Effector memory CD4-positive, alpha-beta T cell (primary cell): ENCODE measurements around the gene SIRT6.
"Not testable (repeated sequence)": the region's sequence is repeated elsewhere in the genome, so short reads cannot be mapped to it uniquely, and the experiment has no call there.

ENCODE experiments used
- DNase-seq, 3 donors: peaks; one replicate each; pipeline ENCODE4 v3.0.0-alpha.2; 2020
- H3K27ac ChIP-seq: 2 replicates; pipeline ENCODE4 v1.7.0; 2013; ENCODE audit warnings: mild to moderate bottlenecking, low read length, moderate library complexity; ENCODE audit not compliant: insufficient read depth, poor library complexity, severe bottlenecking
- H3K27me3 ChIP-seq: replicated peaks from 2 replicates; pipeline ENCODE4 v1.7.0; 2013; ENCODE audit warnings: mild to moderate bottlenecking, low read length; ENCODE audit not compliant: insufficient read depth, control insufficient read depth, poor library complexity, severe bottlenecking
- H3K36me3 ChIP-seq: 2 replicates; pipeline ENCODE4 v1.7.0; 2013; ENCODE audit warnings: mild to moderate bottlenecking, low read length, moderate library complexity; ENCODE audit not compliant: control insufficient read depth, insufficient read depth
- H3K4me1 ChIP-seq: 2 replicates; pipeline ENCODE4 v1.7.0; 2013; ENCODE audit warnings: low read length, mild to moderate bottlenecking; ENCODE audit not compliant: control insufficient read depth, insufficient read depth, poor library complexity, severe bottlenecking
- H3K4me3 ChIP-seq: 2 replicates; pipeline ENCODE4 v1.7.0; 2013; ENCODE audit warnings: low read length, low read depth, mild to moderate bottlenecking; ENCODE audit not compliant: insufficient read depth, poor library complexity, severe bottlenecking
- H3K9me3 ChIP-seq: 2 replicates; pipeline ENCODE4 v1.7.0; 2013; ENCODE audit warnings: mild to moderate bottlenecking, low read length, moderate library complexity; ENCODE audit not compliant: control insufficient read depth

SIRT6 gene

GRCh38 chr19:4200940-4201542 lies 18.7 kb upstream of the SIRT6 start:
- Histone ChIP-seq H3K4me1 (no peaks in the 10 kb centered on the region), H3K9me3 (no peaks in the 10 kb centered on the region), H3K27ac (no peak overlapping the region), H3K36me3 (no peaks in the 10 kb centered on the region), H3K4me3 (no peak overlapping the region), H3K27me3 (peaks cover 15% of the 10 kb centered on the region)
- no peak for DNase-seq

GRCh38 chr19:4199699-4200293 lies 17.4 kb upstream of the SIRT6 start:
- Histone ChIP-seq H3K27ac (no peak overlapping the region), H3K36me3 (no peaks in the 10 kb centered on the region), H3K4me3 (no peak overlapping the region), H3K27me3 (peaks cover 20% of the 10 kb centered on the region), H3K4me1 (no peaks in the 10 kb centered on the region), H3K9me3 (no peaks in the 10 kb centered on the region)
- DNase-seq: no peak

- Histone ChIP-seq H3K9me3 (no peaks in the 10 kb centered on the region), H3K4me3 (no peak overlapping the region), H3K36me3 (no peaks in the 10 kb centered on the region), H3K4me1 (no peaks in the 10 kb centered on the region), H3K27me3 (peaks cover 20% of the 10 kb centered on the region), H3K27ac (no peak overlapping the region)
- DNase-seq: no peak
These were observed 16.2 kb upstream of the SIRT6 start for GRCh38 chr19:4198467-4199126.

GRCh38 chr19:4197625-4198466 lies 15.5 kb upstream of the SIRT6 start:
- Histone ChIP-seq H3K4me3 (no peak overlapping the region), H3K27me3 (peaks cover 20% of the 10 kb centered on the region), H3K27ac (no peak overlapping the region), H3K36me3 (no peaks in the 10 kb centered on the region), H3K4me1 (no peaks in the 10 kb centered on the region), H3K9me3 (no peaks in the 10 kb centered on the region)
- no peak for DNase-seq

GRCh38 chr19:4197228-4197624 lies 14.9 kb upstream of the SIRT6 start:
- Histone ChIP-seq H3K27me3 (peaks cover 20% of the 10 kb centered on the region), H3K36me3 (no peaks in the 10 kb centered on the region), H3K27ac (no peak overlapping the region), H3K4me3 (no peak overlapping the region), H3K4me1 (no peaks in the 10 kb centered on the region), H3K9me3 (no peaks in the 10 kb centered on the region)
- no peak for DNase-seq

GRCh38 chr19:4196587-4197148 lies 14.3 kb upstream of the SIRT6 start:
- Histone ChIP-seq H3K9me3 (no peaks in the 10 kb centered on the region), H3K36me3 (no peaks in the 10 kb centered on the region), H3K27ac (no peak overlapping the region), H3K4me1 (no peaks in the 10 kb centered on the region), H3K27me3 (peaks cover 20% of the 10 kb centered on the region), H3K4me3 (no peak overlapping the region)
- DNase-seq: no peak

GRCh38 chr19:4196009-4196408 lies 13.6 kb upstream of the SIRT6 start:
- no peak for DNase-seq
- H3K4me3 ChIP-seq: no peak overlapping the region
- H3K9me3 ChIP-seq: no peaks in the 10 kb centered on the region
- H3K27me3 ChIP-seq: peaks cover 20% of the 10 kb centered on the region
- no peaks in the 10 kb centered on the region for H3K4me1 ChIP-seq
- no peak overlapping the region for H3K27ac ChIP-seq
- no peaks in the 10 kb centered on the region for H3K36me3 ChIP-seq

GRCh38 chr19:4194353-4194752 lies 12.0 kb upstream of the SIRT6 start:
- H3K4me3 ChIP-seq: no peak overlapping the region

GRCh38 chr19:4192537-4192936 lies 10.2 kb upstream of the SIRT6 start:
- not testable (repeated sequence) for H3K27ac ChIP-seq, DNase-seq, H3K36me3 ChIP-seq, H3K4me3 ChIP-seq, H3K9me3 ChIP-seq, H3K4me1 ChIP-seq
- H3K27me3 ChIP-seq: peaks cover 15% of the 10 kb centered on the region

More at GRCh38 chr19:4194353-4194752, 12.0 kb upstream of the SIRT6 start:
- H3K27me3 ChIP-seq: peaks cover 20% of the 10 kb centered on the region
- H3K36me3 ChIP-seq: no peaks in the 10 kb centered on the region
- no peaks in the 10 kb centered on the region for H3K9me3 ChIP-seq
- no peak for DNase-seq
- H3K27ac ChIP-seq: no peak overlapping the region
- no peaks in the 10 kb centered on the region for H3K4me1 ChIP-seq
